ENCODE data around the gene RHOA.
"Not testable (repeated sequence)": the region's sequence is repeated elsewhere in the genome, so short reads cannot be mapped to it uniquely, and the experiment has no call there.

Gene RHOA

GRCh38 chr3:49410846-49411534 lies 786 bp downstream of the RHOA start:
- no peak for DNase-seq

DNA sequence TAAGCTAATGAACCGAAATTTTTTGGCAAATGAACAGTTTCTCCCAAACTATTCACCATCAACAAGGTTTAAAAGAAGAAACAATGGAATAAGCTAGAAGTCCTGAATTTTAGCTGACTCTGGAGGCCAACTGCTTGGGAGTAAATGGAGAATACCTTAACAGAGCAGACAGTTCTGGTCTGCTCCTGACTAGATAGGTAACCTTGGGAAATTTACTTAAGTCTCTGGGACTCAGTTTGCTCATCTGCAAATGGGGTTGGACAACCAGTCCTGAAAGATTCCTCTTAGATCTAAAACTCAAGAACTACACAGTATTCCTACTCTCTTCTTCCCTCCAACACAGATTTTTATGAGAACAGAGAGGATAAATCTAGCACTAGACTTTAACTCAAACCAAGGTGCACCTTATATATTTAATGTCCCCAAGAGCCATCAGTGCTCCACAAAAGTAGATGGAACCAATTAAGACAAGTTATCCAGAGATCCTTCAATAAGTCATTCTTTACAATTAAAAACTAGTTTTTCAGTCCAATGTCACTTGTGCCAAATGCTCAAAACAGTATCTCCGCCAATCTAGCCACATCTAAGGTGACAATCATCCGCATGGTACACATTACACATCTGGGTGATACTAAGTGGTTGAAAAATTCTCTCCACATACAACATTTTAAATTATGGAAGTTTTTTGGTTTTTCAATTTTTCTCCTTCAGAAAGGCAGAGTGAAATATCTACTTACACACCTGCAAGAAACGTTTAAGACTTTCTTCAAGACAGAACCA lies 1.5 kb downstream of the RHOA start:
- no peak for DNase-seq

DNA sequence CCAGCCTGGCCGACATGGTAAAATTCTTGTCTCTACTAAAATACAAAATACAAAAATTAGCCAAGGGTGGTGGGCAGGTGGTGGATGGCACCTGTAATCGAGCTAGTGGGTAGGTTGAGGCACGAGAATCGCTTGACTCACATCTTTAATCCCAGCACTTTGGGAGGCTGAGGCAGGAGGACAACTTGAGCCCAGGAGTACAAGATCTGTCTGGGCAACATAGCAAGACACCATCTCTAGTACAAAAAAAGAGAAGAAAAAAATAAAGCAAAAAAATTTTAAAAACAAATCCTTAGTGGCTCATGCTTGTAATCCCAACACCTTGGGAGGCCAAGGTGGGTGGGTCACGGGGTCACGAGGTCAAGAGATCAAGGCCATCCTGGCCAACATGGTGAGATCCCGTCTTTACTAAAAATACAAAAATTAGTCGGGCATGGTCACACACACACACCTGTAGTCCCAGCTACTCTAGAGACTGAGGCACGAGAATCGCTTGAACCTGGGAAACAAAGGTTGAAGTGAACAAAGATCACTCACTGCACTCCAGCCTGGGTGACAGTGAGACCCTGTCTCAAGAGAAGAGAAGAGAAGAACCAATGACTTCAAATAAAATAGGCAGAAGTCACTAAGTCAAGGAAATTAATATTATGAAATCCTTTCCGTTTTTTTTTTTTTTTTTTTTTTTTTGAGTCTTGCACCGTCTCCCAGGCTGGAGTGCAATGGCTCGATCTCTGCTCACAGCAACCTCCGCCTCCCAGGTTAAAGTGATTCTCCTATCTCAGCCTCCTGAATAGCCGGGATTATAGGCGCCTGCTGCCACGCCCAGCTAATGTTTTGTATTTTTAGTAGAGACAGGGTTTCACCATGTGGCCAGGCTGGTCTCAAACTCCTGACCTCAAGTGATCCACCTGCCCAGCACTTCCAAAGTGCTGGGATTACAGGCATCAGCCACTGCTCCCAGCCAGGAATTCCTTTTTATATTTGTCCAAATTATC lies 4.9 kb downstream of the RHOA start:
- no peak for DNase-seq

DNA sequence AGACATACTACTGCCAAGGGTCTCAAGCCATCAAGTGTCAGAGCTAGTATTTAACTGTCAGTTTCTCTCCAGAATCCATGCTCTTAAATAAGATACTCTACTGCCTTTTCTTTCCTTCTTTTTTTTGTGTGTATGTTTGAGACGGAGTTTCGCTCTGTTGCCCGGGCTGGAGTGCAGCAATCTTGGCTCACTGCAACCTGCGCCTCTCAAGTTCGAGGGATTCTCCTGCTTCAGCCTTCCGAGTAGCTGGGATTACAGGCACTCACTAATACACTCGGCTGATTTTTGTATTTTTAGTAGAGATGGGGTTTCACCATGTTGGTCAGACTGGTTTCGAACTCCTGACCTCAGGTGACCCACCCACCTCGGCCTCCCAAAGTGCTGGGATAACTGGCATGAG lies 6.2 kb downstream of the RHOA start:
- not testable (repeated sequence) for DNase-seq

DNA sequence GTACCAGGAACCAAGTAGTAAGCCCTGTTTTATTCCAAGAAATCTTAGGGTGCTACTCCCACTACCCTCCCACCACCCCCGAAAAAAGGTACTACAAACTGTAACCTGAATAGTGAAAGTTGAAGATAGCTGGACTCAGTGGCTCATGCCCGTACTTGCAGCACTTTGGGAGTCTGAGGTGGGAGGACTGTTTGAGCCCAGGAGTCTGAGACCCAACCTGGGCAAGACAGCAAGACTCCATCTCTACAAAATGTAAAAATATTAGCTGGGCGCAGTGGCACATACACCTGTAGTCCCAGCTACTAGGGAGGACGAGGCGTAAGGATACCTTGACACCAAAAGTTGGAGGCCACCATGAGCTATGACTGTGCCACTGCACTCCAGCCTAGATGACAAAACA lies 7.9 kb downstream of the RHOA start:
- no peak for DNase-seq

- DNase-seq, result no peak
Observed at GRCh38 chr3:49401766-49402165, 10.0 kb downstream of the RHOA start.

DNA sequence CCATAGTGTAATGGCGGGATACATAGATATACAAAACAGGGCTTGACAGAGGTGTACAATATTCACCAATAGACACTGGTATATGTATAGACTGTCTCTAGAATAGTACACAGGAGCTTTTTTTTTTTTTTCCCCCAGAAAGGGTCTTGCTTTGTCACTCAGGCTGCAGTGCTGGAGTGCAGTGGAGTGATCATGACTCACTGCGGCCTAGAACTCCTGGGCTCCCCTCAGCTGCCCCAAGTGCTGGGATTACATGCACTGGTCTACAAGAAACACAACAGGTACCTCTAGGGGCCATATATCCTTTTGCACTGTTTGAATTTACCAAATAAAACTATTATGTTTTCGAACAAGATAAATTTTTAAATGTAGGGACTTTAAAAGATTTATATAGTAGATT lies 12.3 kb downstream of the RHOA start:
- DNase-seq, result no peak

DNA sequence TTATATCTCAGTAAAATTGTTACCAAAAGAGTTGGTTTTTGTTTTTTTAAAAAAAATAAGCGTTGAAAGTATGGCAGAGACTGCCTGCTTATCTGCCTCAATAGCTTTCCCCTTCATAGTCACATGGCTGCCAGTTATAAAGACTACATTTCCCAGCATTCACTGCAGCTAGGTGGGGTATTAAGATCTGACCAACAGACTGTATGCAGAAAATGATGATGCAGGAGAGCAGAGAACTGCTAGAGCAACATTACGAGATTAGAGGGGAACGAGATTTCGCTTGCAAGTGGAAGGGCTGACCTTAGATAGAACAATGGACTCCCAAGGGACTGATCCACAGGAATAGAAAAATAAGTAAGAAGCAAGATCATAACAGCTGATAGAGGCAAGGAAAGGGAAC lies 14.3 kb downstream of the RHOA start:
- no peak for DNase-seq

DNA sequence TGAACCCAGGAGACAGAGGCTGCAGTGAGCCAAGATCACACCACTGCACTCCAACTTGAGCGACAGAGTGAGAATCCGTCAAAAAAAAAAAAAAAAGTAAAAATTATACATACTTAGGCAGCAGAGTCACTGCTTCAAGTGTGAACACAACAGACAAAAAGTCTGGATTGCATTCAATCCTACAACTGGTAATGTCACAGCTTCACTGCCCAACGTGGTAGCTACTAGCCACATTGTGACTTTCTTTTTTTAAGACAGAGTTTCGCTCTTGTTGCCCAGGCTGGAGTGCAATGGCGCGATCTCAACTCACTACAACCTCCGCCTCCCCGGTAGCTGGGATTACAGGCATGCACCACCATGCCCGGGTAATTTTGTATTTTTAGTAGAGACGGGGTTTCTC lies 20.5 kb downstream of the RHOA start:
- DNase-seq, result not testable (repeated sequence)

- no peak for DNase-seq
Observed at GRCh38 chr3:49389297-49389696, 22.5 kb downstream of the RHOA start.

DNA sequence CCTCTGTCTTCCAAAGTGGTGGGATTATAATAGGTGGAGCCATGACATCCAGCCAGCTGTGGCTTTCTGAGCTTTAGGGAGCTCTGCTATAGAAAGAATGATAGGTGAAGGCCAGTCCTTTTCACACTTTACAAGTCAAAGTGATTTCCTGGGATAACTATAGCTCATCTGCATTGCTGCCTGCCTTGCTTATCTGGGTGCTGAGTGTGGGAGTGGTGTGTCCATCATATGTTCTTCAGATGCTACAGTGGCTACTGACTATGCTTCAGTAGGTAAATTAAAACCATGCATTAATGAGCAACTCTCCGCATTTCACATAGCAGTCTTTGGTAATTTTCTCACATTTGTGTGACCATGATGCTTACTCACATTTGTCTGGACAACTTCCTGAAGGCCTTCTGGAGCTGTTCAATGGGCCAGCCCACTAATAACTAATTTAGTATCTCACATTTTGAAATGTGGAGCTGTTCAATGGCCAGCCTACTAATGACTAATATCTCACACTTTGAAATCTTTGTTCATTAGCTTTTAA lies 23.4 kb downstream of the RHOA start:
- no peak for DNase-seq

DNA sequence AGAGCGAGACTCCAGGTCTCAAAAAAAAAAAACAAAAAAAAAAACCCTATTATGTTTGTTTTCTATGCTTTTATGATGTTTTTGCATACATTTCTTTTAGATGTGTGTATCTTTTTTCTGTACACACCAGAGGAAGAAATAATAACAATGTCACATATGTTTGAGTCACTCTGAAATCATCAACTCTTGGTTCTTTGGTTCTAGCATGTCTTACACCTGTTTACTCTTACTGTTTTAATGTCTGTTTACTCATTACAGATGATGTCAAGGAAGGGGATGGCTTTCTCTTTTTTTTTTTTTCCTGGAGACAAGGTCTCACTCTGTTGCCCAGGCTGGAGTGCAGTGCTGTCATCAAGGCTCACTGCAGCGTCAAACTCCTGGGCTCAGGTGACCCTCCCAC lies 24.1 kb downstream of the RHOA start:
- DNase-seq, result no peak

DNA sequence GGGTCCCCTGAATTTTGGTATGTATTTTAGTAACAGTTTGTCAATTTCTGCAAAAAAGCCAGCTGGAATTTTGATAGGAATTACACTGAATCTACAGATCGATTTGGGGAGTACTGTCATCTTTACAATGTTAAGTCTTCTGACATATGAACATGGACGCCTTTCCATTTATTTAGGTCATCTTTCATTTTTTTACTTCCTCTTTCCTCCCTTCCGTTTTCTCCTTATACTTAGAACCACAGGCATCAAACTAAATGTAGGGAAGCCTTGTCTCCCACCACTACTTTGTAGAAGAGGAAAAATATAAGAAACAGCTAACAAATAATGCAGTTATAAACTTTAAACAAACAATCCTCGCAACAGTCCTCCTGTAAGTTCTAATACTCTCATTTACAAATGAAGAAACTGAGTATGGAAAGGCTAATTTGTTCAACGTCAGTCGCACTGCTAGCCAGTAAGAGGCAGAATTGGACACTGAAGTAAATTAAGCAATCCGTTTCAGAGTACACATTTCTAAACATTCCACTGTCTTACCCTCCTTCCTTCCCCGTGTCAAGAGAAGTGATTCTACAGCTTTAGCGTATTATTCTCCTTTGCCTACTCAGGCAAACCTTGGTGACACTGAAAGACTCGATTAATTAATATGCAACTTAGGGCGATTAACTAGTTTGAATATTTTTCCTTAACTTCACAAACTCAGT lies 25.6 kb downstream of the RHOA start:
- no peak for DNase-seq

GRCh38 chr3:49385617-49386016 lies 26.2 kb downstream of the RHOA start:
- no peak for DNase-seq

DNA sequence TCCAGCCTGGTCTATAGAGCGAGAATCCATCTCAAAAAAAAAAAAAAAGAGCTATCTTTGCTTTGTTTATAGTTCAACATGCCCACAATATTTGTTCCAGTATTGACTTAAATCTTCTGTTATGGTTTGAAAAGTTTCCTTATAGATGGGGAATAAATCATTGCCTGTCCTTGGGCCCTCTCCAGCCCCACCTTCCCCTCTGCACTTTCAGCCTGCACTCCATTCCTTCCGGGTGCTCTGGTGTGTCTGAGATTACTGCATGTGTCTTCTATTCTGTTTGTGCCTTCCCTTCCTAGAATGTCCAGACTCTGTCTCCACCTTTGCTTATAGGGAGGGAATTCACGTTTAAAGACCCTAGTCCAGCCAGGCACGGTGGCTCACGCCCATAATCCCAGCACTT lies 28.4 kb downstream of the RHOA start:
- no peak for DNase-seq

DNA sequence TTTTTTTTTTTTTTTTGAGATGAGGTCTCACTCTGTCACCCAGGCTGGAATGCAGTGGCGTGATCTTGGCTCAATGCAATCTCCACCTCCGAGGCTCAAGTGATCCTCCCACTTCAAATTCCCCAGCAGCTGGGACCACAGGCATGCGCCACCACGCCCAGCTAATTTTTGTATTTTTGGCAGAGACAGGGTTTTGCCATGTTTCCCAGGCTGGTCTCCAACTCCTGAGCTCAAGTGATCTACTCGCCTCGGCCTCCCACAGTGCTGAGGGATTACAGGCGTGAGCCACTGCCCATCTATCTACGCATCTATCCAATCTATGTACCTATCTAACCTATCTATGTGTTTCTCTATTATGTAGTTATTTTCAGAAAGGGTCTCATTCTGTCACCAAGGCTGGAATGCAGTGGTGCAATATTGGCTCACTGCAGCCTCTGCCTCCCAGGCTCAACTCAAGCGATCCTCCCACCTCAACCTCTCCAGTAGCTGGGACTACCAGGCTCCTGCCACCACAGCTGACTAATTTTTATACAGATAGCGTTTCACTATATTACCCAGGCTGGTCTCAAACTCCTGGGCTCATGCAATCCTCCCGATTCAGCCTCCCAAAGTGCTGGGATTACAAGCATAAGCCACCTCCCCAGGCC lies 33.4 kb downstream of the RHOA start:
- no peak for DNase-seq

- peak; percentile 56 to 60 for DNase-seq
Observed at GRCh38 chr3:49377483-49377882, 34.3 kb downstream of the RHOA start.

- no peak for DNase-seq
Observed at GRCh38 chr3:49371946-49372345, 39.8 kb downstream of the RHOA start.

DNA sequence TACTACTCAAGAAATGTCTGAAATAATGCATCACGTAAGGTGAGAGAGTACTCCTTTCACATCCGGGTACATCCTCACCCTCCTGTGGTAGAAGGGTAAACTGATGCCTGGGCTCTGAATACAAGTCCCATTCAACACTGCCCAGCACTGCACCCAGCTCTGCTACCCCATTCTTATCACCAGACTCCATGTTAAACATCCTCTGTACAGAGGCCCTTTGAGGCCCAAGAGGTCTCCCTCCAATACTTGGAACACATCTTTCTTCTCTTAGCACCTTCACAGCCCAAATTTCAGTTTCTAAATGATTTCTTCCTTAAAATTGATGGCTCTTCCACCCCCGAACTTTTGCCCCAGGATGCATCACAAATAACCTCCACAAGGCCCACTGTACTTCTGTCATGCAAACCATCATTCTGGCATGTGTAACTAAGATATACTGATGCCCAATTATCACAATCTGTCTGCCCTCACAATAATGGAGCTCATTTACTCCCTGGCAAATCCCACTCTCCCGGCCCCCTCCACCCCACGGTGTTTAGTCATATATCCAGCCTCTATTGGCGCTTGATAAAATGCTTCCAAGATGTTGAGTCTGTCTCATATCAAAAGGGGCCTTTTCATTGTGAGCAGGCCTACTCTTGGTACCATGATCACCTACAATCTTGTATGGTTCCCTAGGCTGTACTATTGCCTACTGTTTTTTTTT lies 41.0 kb downstream of the RHOA start:
- DNase-seq, result no peak

- no peak for DNase-seq
Observed at GRCh38 chr3:49362561-49362960, 49.2 kb downstream of the RHOA start.

- no peak for DNase-seq
Observed at GRCh38 chr3:49359623-49360022, 52.2 kb downstream of the RHOA start.
